GM18519 (cell line): ENCODE measurements around the gene MTFMT.
"Not testable (repeated sequence)": the region's sequence is repeated elsewhere in the genome, so short reads cannot be mapped to it uniquely, and the experiment has no call there.

ENCODE experiments used
- ATAC-seq: cut with Tn5 transposase; IDR thresholded peaks from one replicate; pipeline ENCODE4 v1.9.1; 2021; ENCODE audit warnings: mild to moderate bottlenecking, moderate library complexity; ENCODE audit not compliant: unreplicated experiment, low FRiP score

The MTFMT gene

GRCh38 chr15:65060641-65061397 is 31.4 kb upstream of the MTFMT start:
- no peak for ATAC-seq

GRCh38 chr15:65059931-65060596 is 30.6 kb upstream of the MTFMT start:
- no peak for ATAC-seq

GRCh38 chr15:65059369-65059750 is 29.9 kb upstream of the MTFMT start:
- no peak for ATAC-seq

GRCh38 chr15:65058394-65059368 is 29.2 kb upstream of the MTFMT start:
- no peak for ATAC-seq

GRCh38 chr15:65057549-65057940 is 28.1 kb upstream of the MTFMT start:
- ATAC-seq = no peak

GRCh38 chr15:65056868-65057548 is 27.6 kb upstream of the MTFMT start:
- ATAC-seq = no peak

GRCh38 chr15:65056106-65056505 is 26.7 kb upstream of the MTFMT start:
- no peak for ATAC-seq

- ATAC-seq = no peak
These were observed 25.9 kb upstream of the MTFMT start for GRCh38 chr15:65055201-65055870.

GRCh38 chr15:65054333-65055200 is 25.1 kb upstream of the MTFMT start:
- no peak for ATAC-seq

GRCh38 chr15:65052956-65053355 is 23.5 kb upstream of the MTFMT start:
- ATAC-seq = no peak

GRCh38 chr15:65051266-65051665 is 21.8 kb upstream of the MTFMT start:
- no peak for ATAC-seq

GRCh38 chr15:65050270-65050669 is 20.8 kb upstream of the MTFMT start:
- no peak for ATAC-seq

GRCh38 chr15:65049418-65049840 is 20.0 kb upstream of the MTFMT start:
- peak; percentile 47 for ATAC-seq

- ATAC-seq = no peak
These were observed 18.8 kb upstream of the MTFMT start for GRCh38 chr15:65048241-65048640.

GRCh38 chr15:65044724-65045481 is 15.5 kb upstream of the MTFMT start, which contains the start of gene SLC51B:
Gene SLC51B (plus strand): TSS chr15:65045387. CDS start chr15:65050005, 4,618 bp downstream.
- ATAC-seq = no peak

- not testable (repeated sequence) for ATAC-seq
These were observed 14.8 kb upstream of the MTFMT start for GRCh38 chr15:65044218-65044617.

GRCh38 chr15:65042776-65043327 is 13.4 kb upstream of the MTFMT start:
- ATAC-seq = no peak

- ATAC-seq = no peak
These were observed 12.3 kb upstream of the MTFMT start for GRCh38 chr15:65041787-65042186.
